HG03469 (cell line): ENCODE data around the gene MRPL21.

Experiments
- ATAC-seq: cut with Tn5 transposase; IDR thresholded peaks from one replicate; pipeline ENCODE4 v1.9.1; 2021; ENCODE audit warnings: mild to moderate bottlenecking, moderate library complexity, moderate number of reproducible peaks; ENCODE audit not compliant: unreplicated experiment

Gene MRPL21

DNA sequence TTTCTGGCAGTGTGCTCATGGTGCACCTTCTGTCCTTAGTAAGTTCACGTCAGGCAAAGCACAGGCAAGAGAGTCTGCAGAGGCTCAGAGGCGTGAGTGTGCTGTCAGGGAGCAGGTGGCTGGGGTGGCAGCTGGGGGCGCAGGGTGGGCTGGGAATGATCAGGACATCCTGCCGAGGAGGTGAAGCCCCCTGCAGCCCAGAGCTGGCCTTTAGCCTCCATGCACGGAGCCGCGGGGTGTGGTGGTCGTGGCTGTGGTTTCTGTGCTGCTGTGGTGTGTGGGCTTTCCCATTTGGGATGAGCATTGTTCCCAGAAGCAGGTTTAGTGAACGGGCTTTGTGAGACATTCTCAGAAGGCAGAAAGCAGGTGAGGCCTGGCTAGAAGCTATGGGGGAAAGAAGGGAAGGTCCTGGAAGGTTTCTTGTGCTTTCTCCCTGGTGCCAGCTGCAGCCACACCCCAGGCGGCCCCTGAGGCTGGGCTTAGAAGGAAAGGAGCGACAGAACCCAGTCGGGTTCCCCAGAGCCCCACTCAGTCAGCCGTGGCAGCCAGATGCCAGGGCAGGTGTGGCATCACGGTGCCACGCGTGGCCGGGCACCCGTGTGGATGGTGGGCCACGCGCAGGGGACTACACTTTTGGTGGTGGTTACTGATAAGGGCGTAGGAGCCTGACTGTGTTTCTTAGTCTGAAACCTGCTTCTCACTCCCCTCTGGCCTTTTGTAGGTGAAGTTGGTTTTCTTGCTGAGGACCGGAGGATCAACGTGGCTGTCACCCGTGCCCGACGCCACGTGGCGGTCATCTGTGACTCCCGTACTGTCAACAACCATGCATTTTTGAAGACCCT is 32.1 kb upstream of the MRPL21 start:
- ATAC-seq: no peak

DNA sequence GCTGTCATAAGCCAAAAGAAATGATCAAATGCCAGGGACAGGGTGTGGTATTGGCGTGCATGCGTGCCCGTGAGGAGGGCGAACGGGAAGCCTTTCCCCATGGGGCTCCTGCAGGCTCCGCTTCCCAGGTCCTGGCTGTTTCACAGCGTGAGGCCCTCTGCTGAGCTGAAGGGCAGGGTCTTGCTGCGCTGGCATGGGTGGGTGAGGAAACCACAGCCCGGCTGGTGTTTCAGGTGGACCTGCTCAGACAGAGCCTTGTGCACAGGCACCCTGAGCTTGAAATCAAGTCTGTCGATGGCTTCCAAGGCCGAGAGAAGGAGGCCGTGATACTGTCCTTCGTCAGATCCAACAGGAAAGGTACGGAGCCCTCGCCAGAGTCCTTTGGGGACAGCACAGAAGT is 31.4 kb upstream of the MRPL21 start:
- no peak for ATAC-seq

DNA sequence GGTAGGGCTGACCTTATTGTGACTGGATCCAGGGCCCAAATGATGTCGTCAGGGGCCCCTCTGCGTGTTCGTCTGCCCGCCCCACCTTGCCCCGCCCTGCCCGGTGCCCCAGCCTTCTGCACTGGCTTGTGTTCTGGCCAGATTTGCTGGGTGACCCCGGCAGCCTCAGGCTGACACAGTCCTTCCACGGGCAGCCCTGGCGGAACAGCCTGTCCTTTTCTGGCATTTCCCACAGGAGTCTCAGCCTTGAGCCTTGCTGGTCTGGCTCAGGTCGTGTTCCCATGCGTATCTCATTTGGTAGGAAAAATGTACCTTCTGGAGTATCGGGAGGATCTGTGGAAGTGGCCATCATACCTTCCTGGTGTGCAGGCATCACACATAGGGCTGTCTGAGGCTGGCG is 31.0 kb upstream of the MRPL21 start:
- ATAC-seq: no peak

DNA sequence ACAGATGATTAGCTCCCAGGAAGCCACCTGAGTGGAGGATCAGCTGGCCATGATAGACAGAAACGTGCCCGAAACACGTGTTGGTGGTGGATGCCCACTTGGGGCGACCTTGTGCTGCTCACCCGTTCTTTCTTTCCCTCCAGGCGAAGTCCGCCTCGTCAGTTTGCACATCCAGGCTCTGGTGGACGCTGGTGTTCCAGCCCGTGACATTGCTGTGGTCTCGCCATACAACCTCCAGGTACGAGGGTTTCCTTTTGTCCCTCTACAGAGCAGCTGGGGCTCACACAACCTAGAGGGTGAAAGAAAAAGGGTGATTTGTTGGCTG is 30.7 kb upstream of the MRPL21 start:
- ATAC-seq: no peak

DNA sequence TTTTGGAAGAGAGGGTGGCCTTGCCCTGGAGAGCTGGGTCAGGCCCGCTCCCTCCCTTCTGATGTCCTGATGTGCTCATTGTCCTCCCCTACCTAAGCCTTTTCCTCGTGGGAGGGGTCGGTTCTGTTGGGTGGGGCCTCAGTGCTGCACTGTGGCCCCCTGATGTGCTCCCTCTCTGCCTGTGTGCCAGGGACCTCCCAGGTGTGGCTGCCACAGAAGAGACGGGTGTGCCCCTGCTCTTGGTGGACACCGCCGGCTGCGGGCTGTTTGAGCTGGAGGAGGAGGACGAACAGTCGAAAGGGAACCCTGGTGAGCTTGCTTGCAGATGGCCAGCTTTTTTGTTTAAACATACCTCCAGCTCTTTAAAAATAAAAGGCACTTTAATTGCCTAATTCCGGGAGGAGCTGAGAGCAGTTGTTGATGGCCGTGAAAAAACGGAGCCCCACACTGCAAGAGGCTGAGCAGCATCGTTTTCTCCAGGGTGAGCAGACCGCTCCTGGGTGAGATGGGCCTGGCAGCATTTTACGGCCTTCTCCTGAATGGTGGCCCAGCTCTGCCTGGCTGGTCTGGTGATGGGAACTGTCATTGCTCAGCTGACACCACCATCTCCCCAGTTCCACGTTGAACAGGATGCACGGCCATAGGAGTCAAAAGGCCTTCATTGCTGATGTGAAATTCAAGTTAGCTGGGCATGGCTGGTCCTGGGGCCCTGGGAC is 30.1 kb upstream of the MRPL21 start:
- ATAC-seq: no peak

DNA sequence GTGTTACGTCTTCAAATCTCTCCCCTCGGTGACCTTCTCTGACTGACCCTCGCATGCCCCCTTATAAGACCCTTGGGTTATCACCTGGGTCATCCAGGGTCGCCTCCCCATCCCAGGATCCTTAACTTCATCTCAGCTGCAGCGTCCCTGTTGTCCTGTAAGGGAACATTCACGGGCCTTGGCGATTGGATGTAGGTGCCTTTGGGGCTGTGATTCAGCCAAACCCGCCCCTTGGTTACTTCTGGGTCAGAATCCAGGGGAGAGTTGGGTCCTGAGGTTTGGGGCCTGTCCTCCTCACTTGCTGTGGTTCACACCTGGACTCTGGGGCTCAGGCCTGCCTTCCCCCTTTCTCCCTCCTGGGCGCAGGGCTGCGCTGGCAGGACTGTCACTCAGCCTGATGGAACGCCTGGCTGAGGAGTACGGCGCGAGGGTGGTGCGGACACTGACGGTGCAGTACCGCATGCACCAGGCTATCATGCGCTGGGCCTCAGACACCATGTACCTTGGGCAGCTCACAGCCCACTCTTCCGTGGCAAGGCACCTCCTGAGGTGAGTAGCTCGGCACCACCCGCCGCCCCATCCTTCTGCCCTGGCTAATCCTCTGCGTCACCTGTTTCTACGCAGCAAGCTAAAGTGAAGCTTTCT is 29.4 kb upstream of the MRPL21 start:
- ATAC-seq: no peak

DNA sequence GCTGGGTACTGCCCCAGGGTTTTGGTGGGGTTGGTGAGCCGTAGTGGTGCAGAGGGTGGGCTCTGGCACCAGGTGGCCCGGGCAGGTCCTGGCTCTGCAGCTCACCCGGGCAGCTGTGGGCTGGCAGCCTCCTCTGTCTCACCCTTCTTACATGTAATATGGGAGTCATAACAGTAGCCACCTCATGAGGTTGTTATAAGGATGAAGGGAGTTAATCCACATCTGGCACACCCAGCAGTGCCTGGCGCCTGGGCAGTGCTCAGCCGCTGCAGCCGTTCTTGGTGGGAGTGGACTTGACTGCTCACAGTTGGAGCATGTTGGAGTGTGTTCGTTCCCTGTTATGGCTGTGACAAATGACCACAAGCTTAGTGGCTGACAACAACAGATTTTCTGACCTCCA is 28.7 kb upstream of the MRPL21 start:
- no peak for ATAC-seq

DNA sequence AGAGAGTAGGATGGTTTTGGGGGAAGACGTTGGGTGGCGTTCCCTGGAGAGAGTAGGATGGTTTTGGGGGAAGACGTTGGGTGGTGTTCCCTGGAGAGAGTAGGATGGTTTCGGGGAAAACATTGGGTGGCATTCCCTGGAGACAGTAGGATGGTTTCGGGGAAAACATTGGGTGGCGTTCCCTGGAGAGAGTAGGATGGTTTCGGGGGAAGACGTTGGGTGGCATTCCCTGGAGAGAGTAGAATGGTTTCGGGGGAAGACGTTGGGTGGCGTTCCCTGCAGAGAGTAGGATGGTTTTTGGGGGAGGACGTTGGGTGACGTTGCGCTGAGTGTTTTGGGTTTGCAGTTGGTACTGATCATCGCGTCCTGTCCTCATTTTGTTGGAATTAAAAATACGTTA is 28.3 kb upstream of the MRPL21 start:
- no peak for ATAC-seq

DNA sequence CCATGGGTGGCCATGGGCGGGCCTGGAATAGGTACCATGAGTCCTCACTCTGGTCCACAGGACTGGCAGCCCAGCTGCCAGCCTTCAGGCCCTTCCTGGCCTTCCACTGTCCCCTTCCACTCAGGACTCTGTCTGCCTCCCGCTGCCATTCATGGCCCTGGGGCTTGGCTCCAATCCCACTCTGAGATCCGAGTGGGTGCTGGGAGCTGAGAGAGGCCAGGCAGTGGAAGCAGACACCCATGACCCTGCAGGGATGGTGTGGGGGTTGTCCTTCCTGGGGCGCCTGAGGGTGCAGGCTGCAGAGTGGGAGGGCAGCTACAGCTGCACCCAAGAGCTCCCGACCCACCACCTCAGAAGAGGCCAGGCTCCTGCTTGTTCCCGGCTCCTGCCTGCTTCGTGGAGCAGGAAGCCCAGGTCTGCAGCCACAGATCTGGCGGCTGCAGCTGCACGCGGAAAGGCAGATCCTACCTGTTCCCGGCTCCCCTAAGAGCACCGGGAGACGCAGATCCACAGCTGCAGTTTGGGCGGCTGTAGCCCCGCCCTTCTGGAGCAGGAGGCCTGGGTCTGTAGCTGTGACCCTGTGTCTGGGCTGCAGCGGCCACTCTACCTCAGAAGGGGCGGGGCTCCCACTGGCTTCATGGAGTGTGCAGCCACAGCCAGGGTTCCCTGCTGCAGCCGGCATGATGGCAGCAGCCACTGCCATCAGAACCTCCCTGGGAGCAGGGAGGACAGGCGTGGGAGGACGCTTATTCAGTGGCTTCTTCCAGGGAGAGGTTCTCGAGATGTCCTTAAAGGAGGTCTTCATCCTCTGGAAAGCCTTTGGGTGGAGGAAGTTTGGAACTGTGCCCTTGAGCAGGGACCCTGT is 27.6 kb upstream of the MRPL21 start:
- no peak for ATAC-seq

DNA sequence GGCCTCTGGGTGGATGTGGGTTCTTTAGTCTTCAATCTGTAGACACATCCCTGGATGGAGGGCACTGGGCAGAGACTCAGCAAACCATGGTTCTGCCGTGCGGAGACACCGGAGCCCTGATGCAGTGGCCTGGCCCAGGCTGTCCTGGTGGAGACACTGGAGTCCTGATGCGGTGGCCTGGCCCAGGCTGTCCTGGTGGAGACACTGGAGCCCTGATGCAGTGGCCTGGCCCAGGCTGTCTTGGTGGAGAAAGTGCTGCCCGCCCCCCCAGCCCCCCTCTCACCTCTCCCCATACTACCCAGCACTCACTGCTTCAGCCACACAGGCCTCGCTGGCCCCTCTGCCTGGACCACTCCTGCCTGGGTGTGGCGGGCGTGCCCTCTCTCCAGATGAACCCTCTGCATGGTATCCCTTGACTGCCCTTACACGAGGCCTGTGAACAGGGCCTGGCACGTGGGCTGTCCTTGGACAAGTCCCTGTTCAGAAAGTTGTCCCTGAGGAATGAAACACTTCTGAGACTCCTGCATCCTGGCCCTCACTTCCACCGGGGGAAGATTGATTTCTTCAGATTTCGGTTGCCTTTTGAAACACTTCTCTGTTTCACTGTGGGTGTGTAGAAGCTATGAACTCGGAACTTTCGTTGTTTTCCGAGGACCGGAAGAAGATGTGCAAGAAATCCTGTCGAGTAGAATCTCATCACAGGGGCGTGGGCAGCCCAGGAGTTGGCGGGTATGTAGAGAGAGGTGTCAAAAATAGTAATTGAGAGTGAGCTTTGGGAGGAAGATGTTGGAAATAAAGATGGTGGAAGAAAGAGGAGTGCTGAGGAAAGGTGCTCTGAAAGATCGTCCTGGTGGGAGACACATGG is 26.3 kb upstream of the MRPL21 start:
- no peak for ATAC-seq

DNA sequence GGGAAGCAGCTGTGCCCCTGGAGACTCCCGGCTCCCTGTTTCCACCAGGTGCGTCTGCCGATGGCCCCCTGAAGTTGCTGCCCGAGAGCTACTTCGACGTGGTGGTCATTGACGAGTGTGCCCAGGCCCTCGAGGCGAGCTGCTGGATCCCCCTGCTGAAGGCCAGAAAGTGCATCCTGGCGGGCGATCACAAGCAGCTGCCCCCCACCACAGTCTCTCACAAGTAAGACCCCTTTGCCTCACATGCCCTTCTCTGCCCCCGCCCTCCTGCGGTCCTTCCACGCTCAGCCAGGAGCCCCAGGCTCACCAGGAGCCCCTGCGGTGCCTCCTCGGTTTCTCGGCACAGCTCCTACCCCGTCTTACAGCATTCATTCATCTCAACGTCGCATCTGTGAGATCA is 25.5 kb upstream of the MRPL21 start:
- ATAC-seq: no peak

DNA sequence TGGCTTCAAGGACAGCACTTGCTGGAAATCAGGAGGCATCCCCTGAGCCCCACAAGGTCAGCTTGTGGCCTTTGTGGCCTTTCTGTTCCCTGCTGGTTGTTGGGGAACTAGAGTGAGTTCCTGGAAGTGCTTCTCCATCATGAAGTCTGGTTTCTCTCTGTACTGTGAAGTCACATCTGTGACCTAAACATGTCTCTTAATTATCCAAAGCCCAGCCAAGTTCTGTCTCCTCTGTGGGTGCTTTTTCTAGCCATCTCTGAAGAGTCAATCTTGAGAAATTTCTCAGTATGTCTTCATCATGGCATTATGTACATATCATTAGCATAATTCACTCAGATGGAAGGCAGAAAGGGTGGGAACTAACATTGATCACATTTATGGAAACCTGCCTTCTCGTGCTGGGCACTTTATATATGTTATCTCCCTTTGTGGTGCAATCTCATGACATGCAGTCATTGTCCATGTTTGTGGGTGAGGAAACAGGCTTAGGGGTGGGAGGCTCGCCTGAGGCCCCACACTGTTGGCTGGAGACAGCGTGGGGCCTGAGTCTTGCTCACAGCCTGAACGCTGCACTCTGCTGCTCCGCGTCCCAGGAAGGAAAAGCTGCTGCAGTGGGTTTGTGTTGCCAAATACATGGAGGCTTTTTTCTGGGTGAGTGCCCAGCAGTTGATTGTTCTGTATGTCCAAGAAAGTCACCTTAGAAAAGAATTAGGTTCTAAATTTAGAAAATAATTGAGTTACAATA is 24.7 kb upstream of the MRPL21 start:
- ATAC-seq: no peak

DNA sequence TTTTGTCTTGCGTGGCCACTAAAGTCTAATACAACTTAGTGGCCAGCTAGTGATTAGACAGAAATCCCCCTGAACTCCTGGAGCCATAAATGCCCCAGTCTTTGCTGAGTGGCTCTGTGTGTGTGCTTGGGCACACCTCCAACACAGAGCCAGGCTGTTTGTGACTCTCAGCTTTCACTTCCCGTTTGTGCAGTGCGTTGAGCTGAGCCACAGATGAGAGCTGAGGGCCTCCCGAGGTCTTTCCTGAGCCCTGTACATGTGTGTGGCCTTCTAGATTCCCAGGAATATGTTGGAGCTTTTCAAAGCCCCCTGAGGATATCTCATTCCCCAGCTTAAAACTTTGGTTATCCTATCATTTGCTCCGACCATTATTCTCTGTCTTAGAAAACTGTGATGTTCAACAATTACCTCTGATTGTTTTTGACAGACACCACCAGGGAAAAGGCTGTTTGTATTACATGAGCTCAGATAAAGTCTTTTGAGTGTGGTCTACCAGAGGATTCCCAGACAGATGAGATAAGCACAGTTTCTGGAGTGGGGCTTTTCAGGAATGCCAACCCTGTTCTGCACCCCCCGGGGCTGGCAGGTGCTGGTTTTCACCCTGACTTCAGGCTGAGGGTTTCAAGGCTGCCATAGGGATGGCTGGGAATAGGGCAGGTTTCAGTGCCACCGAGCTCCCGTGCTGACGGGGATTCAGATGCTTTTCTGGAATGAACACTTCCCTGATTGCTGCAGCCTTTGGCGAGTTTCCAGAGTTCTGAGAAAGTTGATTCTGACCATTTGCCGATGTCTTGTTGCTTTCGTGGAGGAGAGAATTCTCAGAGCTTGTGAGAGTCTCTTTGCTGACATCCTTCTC is 23.9 kb upstream of the MRPL21 start:
- no peak for ATAC-seq

DNA sequence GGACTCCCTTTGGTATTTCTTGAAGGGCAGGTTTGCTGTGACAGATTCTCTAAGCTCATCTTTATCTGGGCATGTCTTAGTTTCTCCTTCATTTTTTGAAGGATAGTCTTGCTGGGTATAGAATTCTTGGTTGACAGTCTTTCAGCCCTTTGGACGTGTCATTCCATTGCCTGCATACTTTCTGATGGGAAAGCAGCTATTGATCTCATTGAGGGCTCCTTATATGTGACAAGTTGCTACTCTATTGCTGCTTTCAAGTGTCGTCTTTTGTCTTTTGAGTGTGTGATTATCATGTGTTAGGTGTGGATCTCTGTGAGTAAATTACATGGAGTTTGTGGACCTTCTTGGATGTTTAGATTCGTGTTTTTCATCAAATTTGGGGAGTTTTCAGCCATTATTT is 22.0 kb upstream of the MRPL21 start:
- ATAC-seq: no peak

DNA sequence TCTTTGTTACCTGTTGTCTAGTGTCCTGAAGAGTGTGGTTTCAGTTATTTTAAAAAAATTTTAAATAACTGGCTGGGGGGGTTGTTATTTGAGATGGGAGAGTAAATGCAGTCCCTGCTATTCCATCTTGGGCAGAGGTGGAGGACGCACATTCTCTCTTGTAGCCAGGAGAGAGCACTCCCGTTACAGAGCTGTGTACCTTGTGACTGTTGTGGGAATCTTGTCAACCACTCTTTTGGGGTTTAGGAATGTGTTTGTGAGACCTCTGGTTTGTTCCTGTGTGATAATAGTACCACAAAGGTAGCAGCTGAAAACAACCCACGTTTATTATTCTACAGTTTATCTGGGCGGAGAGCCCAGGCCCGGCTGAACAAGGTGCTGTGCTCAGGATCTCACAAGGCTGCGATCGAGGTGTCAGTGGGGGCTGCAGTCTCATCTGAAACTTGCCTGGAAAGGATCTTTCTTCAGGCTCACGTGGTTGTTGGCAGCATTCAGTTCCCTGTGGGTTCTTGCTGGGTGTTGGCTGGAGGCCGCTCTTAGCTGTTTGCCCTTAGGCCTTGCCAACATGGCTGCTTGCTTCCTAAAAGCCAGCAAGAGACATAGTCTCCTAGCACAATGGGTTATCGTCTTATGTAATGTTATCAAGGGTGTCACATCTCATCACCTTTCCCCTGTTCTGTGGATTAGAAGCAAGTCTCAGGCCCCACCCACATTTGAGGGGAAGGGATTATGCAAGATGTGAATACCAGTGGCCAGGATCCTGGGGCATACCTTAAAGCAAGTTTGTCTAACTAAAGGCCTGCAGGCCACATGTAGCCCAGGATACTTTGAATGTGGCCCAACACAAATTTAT is 20.7 kb upstream of the MRPL21 start:
- ATAC-seq: no peak

DNA sequence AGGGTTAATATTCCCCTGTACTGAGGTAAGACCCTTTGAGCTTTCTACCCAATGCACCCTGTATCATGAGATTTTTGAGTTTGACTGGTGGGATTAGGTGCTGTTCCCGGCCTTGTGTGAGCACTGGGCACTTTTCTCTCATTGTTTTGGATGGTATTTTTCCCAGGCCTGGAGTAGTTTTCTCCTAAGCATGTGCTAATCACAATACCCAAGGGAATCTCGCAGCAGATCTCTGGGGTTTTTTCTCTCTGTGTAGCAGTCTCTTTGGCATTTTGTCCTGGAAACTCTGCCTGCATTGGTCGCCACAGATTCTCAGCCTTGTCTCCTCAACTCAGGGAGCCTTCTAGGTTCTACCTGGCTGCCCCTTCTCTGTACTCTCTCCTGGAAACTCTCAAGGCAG is 20.0 kb upstream of the MRPL21 start:
- ATAC-seq: no peak

DNA sequence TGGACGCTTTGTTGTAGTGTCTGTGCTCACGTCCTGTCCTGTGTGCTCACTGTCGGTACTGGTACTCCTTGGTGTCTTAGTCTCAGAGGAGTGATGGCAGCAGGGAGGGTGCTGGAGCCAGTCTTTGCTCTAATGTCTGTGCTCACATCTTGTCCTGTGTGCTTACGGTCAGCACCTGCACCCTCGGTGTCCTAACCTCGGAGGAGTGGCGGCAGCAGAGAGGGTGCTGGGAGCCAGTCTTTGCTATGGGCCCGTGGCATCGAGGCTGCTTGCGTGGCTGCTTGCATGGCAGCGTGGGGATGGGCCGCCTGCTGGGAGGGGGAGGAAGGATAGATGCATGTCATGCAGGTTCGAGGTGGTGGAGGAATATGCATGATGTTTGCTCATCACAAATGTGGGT is 12.8 kb upstream of the MRPL21 start:
- no peak for ATAC-seq

DNA sequence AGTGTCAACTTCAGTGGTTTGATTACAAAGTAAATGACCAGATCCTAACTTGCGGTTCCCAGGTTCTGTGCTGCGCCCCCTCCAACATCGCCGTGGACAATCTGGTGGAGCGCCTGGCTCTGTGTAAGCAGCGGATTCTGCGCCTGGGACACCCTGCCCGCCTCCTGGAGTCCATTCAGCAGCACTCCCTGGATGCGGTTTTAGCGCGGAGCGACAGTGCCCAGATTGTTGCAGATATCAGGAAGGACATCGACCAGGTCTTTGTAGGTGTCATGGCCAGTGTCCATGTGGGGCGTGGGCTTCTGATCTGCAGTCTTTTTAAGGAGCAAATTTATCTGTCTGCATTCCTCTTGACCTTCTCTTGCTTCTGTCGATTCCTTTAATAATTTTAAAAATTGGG is 11.1 kb upstream of the MRPL21 start:
- no peak for ATAC-seq
